Astrocyte of the cerebellum (primary cell): ENCODE data around the gene HOXD13.

Source experiments
- DNase-seq: peaks from one replicate; pipeline ENCODE4 v3.0.0-alpha.2; 2011; ENCODE audit warnings: low read depth
- H3K4me3 ChIP-seq: 2 replicates; pipeline ENCODE4 v1.5.1; 2011; ENCODE audit warnings: mild to moderate bottlenecking, low read depth, low read length, moderate library complexity
- CTCF ChIP-seq: IDR thresholded peaks from 2 replicates; pipeline ENCODE4 v1.5.1; 2012; ENCODE audit warnings: low read length, low read depth, moderate library complexity, mild to moderate bottlenecking; ENCODE audit errors: missing control alignments
- in situ Hi-C: cut with HindIII; loops from 2 replicates; pipeline ENCODE4 v1.10.0; 2017; ENCODE audit warnings: low sequenced_read_pairs

HOXD13 gene

DNA sequence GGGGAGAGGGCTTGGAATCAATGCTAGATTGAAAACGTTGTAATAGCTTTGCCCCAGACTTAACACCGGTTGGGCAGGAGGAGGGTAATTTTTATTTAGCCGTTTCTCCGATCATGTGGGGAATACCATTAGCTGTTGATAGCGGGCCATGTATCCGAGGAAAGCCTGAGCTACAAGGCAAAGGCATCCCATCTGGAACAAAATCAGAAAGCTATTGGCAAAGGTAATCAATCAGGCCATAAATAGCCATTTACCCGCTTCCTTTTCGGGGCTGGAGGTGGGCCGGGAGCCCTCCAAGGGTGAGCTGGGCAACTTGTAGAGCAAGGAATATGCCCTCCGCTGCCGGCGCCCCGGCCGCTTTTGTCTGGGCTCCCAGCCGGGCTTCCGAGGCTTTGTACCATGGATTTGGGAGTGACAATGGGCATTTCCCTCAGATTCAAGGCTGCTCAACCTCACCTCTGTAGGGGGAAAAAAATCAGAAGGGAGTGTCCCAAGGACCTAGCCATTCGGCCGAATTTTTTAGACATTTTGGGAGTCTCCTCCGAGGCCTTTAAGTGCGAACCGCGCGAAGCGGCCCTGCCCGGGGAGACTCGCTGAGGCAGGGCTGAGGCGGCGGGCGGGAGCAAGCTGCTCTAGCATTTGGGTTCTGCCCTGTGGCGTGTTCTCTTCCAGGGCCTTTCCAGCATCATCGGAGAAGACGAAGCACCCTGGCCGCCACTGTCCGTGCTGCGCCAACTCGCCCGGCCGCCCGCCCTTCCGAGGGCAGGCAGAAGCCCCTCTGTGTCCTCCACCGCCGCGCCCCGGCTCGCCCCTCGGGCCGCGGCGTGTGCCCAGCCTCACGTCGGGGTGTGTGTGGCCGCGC, 28.9 kb downstream of the HOXD13 start:
- DNase-seq = no peak
- H3K4me3 ChIP-seq = no peak overlapping the region
- no peak for TF ChIP-seq CTCF
- in situ Hi-C loops = loop anchor here (25.0 kb wide), 1 partner anchor 1016 kb away; no protein-coding TSS in a partner anchor

GRCh38 chr2:176122052-176122682, 29.6 kb downstream of the HOXD13 start:
- no peak for DNase-seq
- TF ChIP-seq CTCF = no peak
- H3K4me3 ChIP-seq = no peak overlapping the region
- in situ Hi-C loops = loop anchor here (25.0 kb wide), 1 partner anchor 1015 kb away; no protein-coding TSS in a partner anchor

DNA sequence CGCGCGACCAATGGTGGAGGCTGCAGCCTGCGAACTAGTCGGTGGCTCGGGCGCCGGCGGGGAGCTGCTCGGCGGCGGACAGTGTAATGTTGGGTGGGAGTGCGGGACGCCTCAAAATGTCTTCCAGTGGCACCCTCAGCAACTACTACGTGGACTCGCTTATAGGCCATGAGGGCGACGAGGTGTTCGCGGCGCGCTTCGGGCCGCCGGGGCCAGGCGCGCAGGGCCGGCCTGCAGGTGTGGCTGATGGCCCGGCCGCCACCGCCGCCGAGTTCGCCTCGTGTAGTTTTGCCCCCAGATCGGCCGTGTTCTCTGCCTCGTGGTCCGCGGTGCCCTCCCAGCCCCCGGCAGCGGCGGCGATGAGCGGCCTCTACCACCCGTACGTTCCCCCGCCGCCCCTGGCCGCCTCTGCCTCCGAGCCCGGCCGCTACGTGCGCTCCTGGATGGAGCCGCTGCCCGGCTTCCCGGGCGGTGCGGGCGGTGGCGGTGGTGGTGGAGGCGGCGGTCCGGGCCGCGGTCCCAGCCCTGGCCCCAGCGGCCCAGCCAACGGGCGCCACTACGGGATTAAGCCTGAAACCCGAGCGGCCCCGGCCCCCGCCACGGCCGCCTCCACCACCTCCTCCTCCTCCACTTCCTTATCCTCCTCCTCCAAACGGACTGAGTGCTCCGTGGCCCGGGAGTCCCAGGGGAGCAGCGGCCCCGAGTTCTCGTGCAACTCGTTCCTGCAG, 30.3 kb downstream of the HOXD13 start, which contains the start of gene HOXD9:
Gene HOXD9, plus strand, starts transcription at position 37 of the 728 bp plus-strand sequence. Its CDS starts 50 bp downstream, at position 87.
- no peak within 1 kb of the TSS for H3K4me3 ChIP-seq
- in situ Hi-C loops = loop anchor here (25.0 kb wide), 1 partner anchor 1014 kb away; no protein-coding TSS in a partner anchor
- no peak for DNase-seq
- TF ChIP-seq CTCF = no peak

GRCh38 chr2:176123411-176124109, 31.0 kb downstream of the HOXD13 start:
- no peak for TF ChIP-seq CTCF
- in situ Hi-C loops = loop anchor here (25.0 kb wide), 1 partner anchor 1014 kb away; no protein-coding TSS in a partner anchor
- DNase-seq = no peak
- H3K4me3 ChIP-seq = no peak overlapping the region

DNA sequence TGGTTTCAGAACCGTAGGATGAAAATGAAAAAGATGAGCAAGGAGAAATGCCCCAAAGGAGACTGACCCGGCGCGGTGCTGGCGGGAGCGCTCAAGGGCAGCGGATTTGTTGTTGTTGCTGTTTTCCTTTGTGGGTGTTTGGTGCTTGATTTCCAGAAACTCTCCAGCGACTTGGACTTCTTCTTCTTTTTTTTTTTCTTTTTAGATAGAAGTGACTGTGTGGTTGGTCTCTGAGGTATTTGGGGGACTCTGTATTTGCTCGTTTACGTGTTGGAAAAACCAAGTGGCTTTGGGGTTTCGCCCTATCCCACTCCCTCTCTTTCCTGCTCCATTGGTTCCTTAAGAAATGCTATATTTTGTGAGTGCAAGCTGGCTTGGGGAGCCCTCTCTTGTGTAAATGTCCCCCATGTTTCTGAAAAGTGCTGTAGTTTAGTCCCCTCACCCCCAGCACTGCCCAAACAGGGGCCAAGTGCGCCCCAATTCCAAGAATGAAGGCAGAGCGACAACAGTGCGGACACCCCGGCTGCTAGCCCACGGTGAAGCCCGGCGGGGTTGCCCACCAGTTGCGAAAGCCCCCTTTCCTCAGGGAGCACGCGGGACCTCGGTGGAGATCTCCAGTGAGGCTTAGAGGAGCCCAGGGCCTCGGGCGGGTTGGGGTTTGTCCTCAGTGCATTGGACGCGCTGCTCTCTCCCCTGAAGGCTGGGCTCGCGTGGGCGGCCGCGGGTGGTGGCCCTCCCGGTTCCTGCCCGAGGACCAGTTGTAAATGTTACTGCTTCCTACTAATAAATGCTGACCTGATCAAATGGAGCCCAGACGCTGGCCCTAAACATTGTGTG, 31.8 kb downstream of the HOXD13 start:
- no peak overlapping the region for H3K4me3 ChIP-seq
- DNase-seq = no peak
- in situ Hi-C loops = loop anchor here (25.0 kb wide), 1 partner anchor 1013 kb away; no protein-coding TSS in a partner anchor
- TF ChIP-seq CTCF = no peak
